Upper lobe of right lung (tissue), 1 donor: Measurements from ENCODE around the gene LONP1. TPM values are rescaled to one million over a fixed set of nuclear protein-coding genes. Genes with fewer than 3 reads are reported as not detected.

Experiments
- ATAC-seq: fragments of 200-7000 bp; cut with Tn5 transposase; one replicate; pipeline ENCODE4 v1.9.1; 2020; ENCODE audit warnings: mild to moderate bottlenecking, moderate library complexity
- DNase-seq: peaks from one replicate; pipeline ENCODE4 v3.0.0-alpha.2; 2020
- H3K27ac ChIP-seq: fragments of 200-600 bp; one replicate; pipeline ENCODE4 v1.8.0; 2022
- H3K27me3 ChIP-seq: fragments of 200-600 bp; one replicate; pipeline ENCODE4 v1.8.0; 2022; ENCODE audit warnings: mild to moderate bottlenecking
- H3K36me3 ChIP-seq: fragments of 200-600 bp; one replicate; pipeline ENCODE4 v1.8.0; 2022
- H3K4me1 ChIP-seq: fragments of 200-600 bp; one replicate; pipeline ENCODE4 v1.8.0; 2022
- H3K4me3 ChIP-seq: fragments of 200-600 bp; one replicate; pipeline ENCODE4 v1.8.0; 2022; ENCODE audit warnings: mild to moderate bottlenecking
- H3K9me3 ChIP-seq: fragments of 200-600 bp; one replicate; pipeline ENCODE4 v1.8.0; 2022
- CTCF ChIP-seq: fragments of 200-600 bp; IDR thresholded peaks from one replicate; pipeline ENCODE4 v1.8.0; 2022; ENCODE audit warnings: antibody characterized with exemption
- intact Hi-C: fragments of 100-400 bp; cut with DNase I; formaldehyde crosslinking; loops from one replicate; pipeline ENCODE4 v1.11.0; 2022
- total RNA-seq: library from RNA; stranded (reverse); fragmentation: NEBNext Ultra II Directional; extraction: Animal tissue kit (Norgen Biotek cat#: 25700); gene quantifications from one replicate; pipeline ENCODE4 v1.2.1, GENCODE V29; 2021
- donor health status: DM: no; HTN: yes; CAD: no; lungs with severe emphysema.

Gene LONP1
- total RNA-seq, 1 donor from 2014 or later, result 79.1 TPM

- Histone ChIP-seq H3K4me1 (no peaks in the 10 kb centered on the region), H3K27me3 (no peaks in the 10 kb centered on the region), H3K4me3 (no peak overlapping the region), H3K36me3 (peaks cover 74% of the 10 kb centered on the region), H3K27ac (no peak overlapping the region), H3K9me3 (no peaks in the 10 kb centered on the region)
- TF ChIP-seq CTCF, result no peak
- intact Hi-C loops, result no loop called here
- DNase-seq (no peak), ATAC-seq (no peak)
Observed at GRCh38 chr19:5700455-5701092, 19.4 kb downstream of the LONP1 start.

- peaks cover 74% of the 10 kb centered on the region for H3K36me3 ChIP-seq
- H3K27me3 ChIP-seq, result no peaks in the 10 kb centered on the region
- H3K4me1 ChIP-seq, result no peaks in the 10 kb centered on the region
- no peak for TF ChIP-seq CTCF
- intact Hi-C loops, result no loop called here
- H3K4me3 ChIP-seq, result no peak overlapping the region
- ATAC-seq, result no peak
- no peak overlapping the region for H3K27ac ChIP-seq
- no peaks in the 10 kb centered on the region for H3K9me3 ChIP-seq
- DNase-seq, result no peak
Observed at GRCh38 chr19:5698635-5699422, 21.1 kb downstream of the LONP1 start.

GRCh38 chr19:5697890-5698634 is 21.9 kb downstream of the LONP1 start:
- H3K27me3 ChIP-seq, result no peaks in the 10 kb centered on the region
- DNase-seq, result no peak
- peaks cover 74% of the 10 kb centered on the region for H3K36me3 ChIP-seq
- no peaks in the 10 kb centered on the region for H3K9me3 ChIP-seq
- no peak overlapping the region for H3K27ac ChIP-seq
- H3K4me3 ChIP-seq, result no peak overlapping the region
- no peak for TF ChIP-seq CTCF
- intact Hi-C loops, result no loop called here
- no peak for ATAC-seq
- no peaks in the 10 kb centered on the region for H3K4me1 ChIP-seq

GRCh38 chr19:5697022-5697889 is 22.7 kb downstream of the LONP1 start:
- Histone ChIP-seq H3K9me3 (no peaks in the 10 kb centered on the region), H3K36me3 (peaks cover 82% of the 10 kb centered on the region), H3K4me3 (no peak overlapping the region), H3K27ac (no peak overlapping the region), H3K4me1 (peaks cover 3% of the 10 kb centered on the region), H3K27me3 (no peaks in the 10 kb centered on the region)
- DNase-seq, result no peak
- no peak for TF ChIP-seq CTCF
- intact Hi-C loops, result no loop called here
- ATAC-seq, result no peak
